Ishikawa (cell line): ENCODE data around the gene VSIG8.

Experiments used
- CEBPB ChIP-seq: IDR thresholded peaks from 2 replicates; pipeline ENCODE4 v1.6.1; 2012
- EGR1 ChIP-seq: IDR thresholded peaks from 2 replicates; pipeline ENCODE4 v1.6.1; 2012
- EP300 ChIP-seq: IDR thresholded peaks from 2 replicates; pipeline ENCODE4 v1.6.1; 2012; ENCODE audit warnings: borderline replicate concordance
- MAX ChIP-seq: IDR thresholded peaks from 2 replicates; pipeline ENCODE4 v1.6.1; 2012
- NFIC ChIP-seq: IDR thresholded peaks from 2 replicates; pipeline ENCODE4 v1.6.1; 2012
- RAD21 ChIP-seq: IDR thresholded peaks from 2 replicates; pipeline ENCODE4 v1.6.1; 2012; ENCODE audit warnings: low read depth
- REST ChIP-seq: IDR thresholded peaks from 2 replicates; pipeline ENCODE4 v1.6.1; 2012; ENCODE audit warnings: low read depth, mild to moderate bottlenecking
- TAF1 ChIP-seq: IDR thresholded peaks from 2 replicates; pipeline ENCODE4 v1.6.1; 2012; ENCODE audit warnings: low read depth, mild to moderate bottlenecking
- YY1 ChIP-seq: IDR thresholded peaks from 2 replicates; pipeline ENCODE4 v1.6.1; 2012; ENCODE audit warnings: low read depth

- no peak for TF ChIP-seq REST
- no peak for TF ChIP-seq YY1
- TF ChIP-seq TAF1, result no peak
- no peak for TF ChIP-seq EP300
- TF ChIP-seq RAD21, result no peak
- TF ChIP-seq EGR1, result no peak
- no peak for TF ChIP-seq MAX
- TF ChIP-seq NFIC, result no peak
- no peak for TF ChIP-seq CEBPB
Measured at GRCh38 chr1:159827102-159827490, 35.4 kb downstream of the VSIG8 start.
